Endodermal cell (in vitro differentiated cells): Measurements from ENCODE around the gene CNTF. TPM values are rescaled to one million over a fixed set of nuclear protein-coding genes. Genes with fewer than 3 reads are reported as not detected.

Experiments used
- DNase-seq: peaks from one replicate; pipeline ENCODE4 v3.0.0-alpha.2; 2017
- H3K27ac ChIP-seq: 2 replicates; pipeline ENCODE4 v1.5.1; 2013; ENCODE audit warnings: mild to moderate bottlenecking, low read depth, low read length, moderate library complexity
- H3K27me3 ChIP-seq: 2 replicates; pipeline ENCODE4 v1.6.1; 2013; ENCODE audit warnings: mild to moderate bottlenecking, low read length, moderate library complexity; ENCODE audit not compliant: insufficient read depth, control insufficient read depth, poor library complexity, severe bottlenecking
- H3K36me3 ChIP-seq: 2 replicates; pipeline ENCODE4 v1.7.0; 2013; ENCODE audit warnings: mild to moderate bottlenecking, low read length, moderate library complexity; ENCODE audit not compliant: control insufficient read depth, insufficient read depth
- H3K4me1 ChIP-seq: one replicate; pipeline ENCODE4 v1.7.0; 2013; ENCODE audit warnings: low read length; ENCODE audit not compliant: control insufficient read depth, insufficient read depth
- H3K4me3 ChIP-seq: 2 replicates; pipeline ENCODE4 v1.5.1; 2013; ENCODE audit warnings: mild to moderate bottlenecking, low read length, moderate library complexity
- H3K9ac ChIP-seq: 2 replicates; pipeline ENCODE4 v1.6.1; 2013; ENCODE audit warnings: mild to moderate bottlenecking, low read length, moderate library complexity; ENCODE audit not compliant: poor library complexity, severe bottlenecking; ENCODE audit errors: extremely low read depth
- H3K9me3 ChIP-seq: 2 replicates; pipeline ENCODE4 v1.6.1; 2013; ENCODE audit warnings: mild to moderate bottlenecking, low read length, moderate library complexity; ENCODE audit not compliant: control insufficient read depth
- H3K27ac Mint-ChIP-seq: 2 replicates; pipeline ENCODE4 v1.8.0; 2020; ENCODE audit warnings: mixed read lengths
- H3K27me3 Mint-ChIP-seq: 2 replicates; pipeline ENCODE4 v1.8.0; 2021; ENCODE audit warnings: mild to moderate bottlenecking, mixed read lengths; ENCODE audit not compliant: insufficient read depth
- H3K36me3 Mint-ChIP-seq: 2 replicates; pipeline ENCODE4 v1.8.0; 2020; ENCODE audit warnings: low read depth, mixed read lengths
- H3K4me1 Mint-ChIP-seq: 2 replicates; pipeline ENCODE4 v1.8.0; 2020; ENCODE audit warnings: mixed read lengths
- H3K4me3 Mint-ChIP-seq: 2 replicates; pipeline ENCODE4 v1.8.0; 2020; ENCODE audit warnings: mild to moderate bottlenecking, moderate library complexity, mixed read lengths
- H3K9me3 Mint-ChIP-seq: 2 replicates; pipeline ENCODE4 v1.8.0; 2020; ENCODE audit warnings: mild to moderate bottlenecking, mixed read lengths
- CTCF ChIP-seq: fragments of 200-600 bp; sonication (generic); conservative IDR thresholded peaks from 2 replicates; pipeline ENCODE4 v1.5.0; 2021; ENCODE audit warnings: antibody characterized with exemption, mild to moderate bottlenecking
- whole genome bisulfite sequencing, 2 experiments: methylation state at CpG; one replicate each; pipeline versions ENCODE4 v1.1.5 to v1.1.7; 2013; ENCODE audit warnings: missing lambda C conversion rate in 2 of 2, mixed read lengths in 1 of 2; ENCODE audit not compliant: insufficient coverage in 1 of 2, insufficient read length in 1 of 2; 5-methylcytosine and 5-hydroxymethylcytosine counted together
- total RNA-seq, 2 donors: library from RNA; stranded (reverse); fragmentation: NEBNext Ultra II Directional in 1 of 2; extraction: Animal tissue kit (Norgen Biotek cat#: 25700) in 1 of 2; gene quantifications; 2 replicates in 1 of 2; 3 replicates in 1 of 2; pipeline ENCODE4 v1.2.1, GENCODE V29; 2021

Gene CNTF
- total RNA-seq, 2 donors from 2014 or later, result 1.7 to 3.7 TPM

- H3K36me3 ChIP-seq, result no peaks in the 10 kb centered on the region
- no peak for DNase-seq
- no peak for TF ChIP-seq CTCF
- peaks cover 8% of the 10 kb centered on the region for H3K9me3 ChIP-seq
- no peak overlapping the region for H3K27ac Mint-ChIP-seq
- H3K27ac ChIP-seq, result no peak overlapping the region
- no peaks in the 10 kb centered on the region for H3K27me3 ChIP-seq
- H3K36me3 Mint-ChIP-seq, result no peaks in the 10 kb centered on the region
- no peaks in the 10 kb centered on the region for H3K4me1 Mint-ChIP-seq
- no peak overlapping the region for H3K9ac ChIP-seq
- no peak overlapping the region for H3K4me3 ChIP-seq
- 88 to 89% methylated on average over 9 to 12 of the region's 12 CpGs for WGBS, 2 experiments
- no peaks in the 10 kb centered on the region for H3K27me3 Mint-ChIP-seq
- no peak overlapping the region for H3K4me3 Mint-ChIP-seq
- H3K4me1 ChIP-seq, result no peaks in the 10 kb centered on the region
- peaks cover 17% of the 10 kb centered on the region for H3K9me3 Mint-ChIP-seq
These were observed 52.1 kb downstream of the CNTF start for GRCh38 chr11:58674609-58675008.

Other genes with a start within 250 kb of the CNTF start
- not detected for gene OR5B3, start 215.8 kb upstream of the CNTF start, total RNA-seq
- gene OR5B2, start 194.5 kb upstream of the CNTF start, total RNA-seq, result not detected
- gene OR5B12, start 180.4 kb upstream of the CNTF start, total RNA-seq, result not detected
- gene OR5B21, start 114.6 kb upstream of the CNTF start, total RNA-seq, result not detected
- gene LPXN, start 46.8 kb upstream of the CNTF start, total RNA-seq, result 1 to 10 TPM; 1.9 to 2.7 TPM
- 10 to 100 TPM; 28.0 to 31.0 TPM for gene ZFP91, start 43.6 kb upstream of the CNTF start, total RNA-seq
- gene GLYAT, start 109.3 kb downstream of the CNTF start, total RNA-seq, result not detected
- 1 to 10 TPM in 1 of 2 donors, under 1 TPM in 1; 0.35 to 1.4 TPM for gene GLYATL2, start 222.0 kb downstream of the CNTF start, total RNA-seq